ENCODE data around the gene SNURF. TPM values are rescaled to one million over a fixed set of nuclear protein-coding genes. Genes with fewer than 3 reads are reported as not detected.

SNURF gene
- total RNA-seq, 1 donor from 2014 or later = 21.3 TPM

GRCh38 chr15:24944954-24945353 lies 9.8 kb upstream of the SNURF start:
- no peak overlapping the region for H3K27ac ChIP-seq
- TF ChIP-seq, protein P1, sequence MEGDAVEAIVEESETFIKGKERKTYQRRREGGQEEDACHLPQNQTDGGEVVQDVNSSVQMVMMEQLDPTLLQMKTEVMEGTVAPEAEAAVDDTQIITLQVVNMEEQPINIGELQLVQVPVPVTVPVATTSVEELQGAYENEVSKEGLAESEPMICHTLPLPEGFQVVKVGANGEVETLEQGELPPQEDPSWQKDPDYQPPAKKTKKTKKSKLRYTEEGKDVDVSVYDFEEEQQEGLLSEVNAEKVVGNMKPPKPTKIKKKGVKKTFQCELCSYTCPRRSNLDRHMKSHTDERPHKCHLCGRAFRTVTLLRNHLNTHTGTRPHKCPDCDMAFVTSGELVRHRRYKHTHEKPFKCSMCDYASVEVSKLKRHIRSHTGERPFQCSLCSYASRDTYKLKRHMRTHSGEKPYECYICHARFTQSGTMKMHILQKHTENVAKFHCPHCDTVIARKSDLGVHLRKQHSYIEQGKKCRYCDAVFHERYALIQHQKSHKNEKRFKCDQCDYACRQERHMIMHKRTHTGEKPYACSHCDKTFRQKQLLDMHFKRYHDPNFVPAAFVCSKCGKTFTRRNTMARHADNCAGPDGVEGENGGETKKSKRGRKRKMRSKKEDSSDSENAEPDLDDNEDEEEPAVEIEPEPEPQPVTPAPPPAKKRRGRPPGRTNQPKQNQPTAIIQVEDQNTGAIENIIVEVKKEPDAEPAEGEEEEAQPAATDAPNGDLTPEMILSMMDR (IDR thresholded peaks at IDR 0.05) = no peak
- H3K36me3 ChIP-seq = no peaks in the 10 kb centered on the region
- ATAC-seq = no peak
- no peak for DNase-seq
- no peaks in the 10 kb centered on the region for H3K27me3 ChIP-seq (ENCODE audit: low read depth)
- no peaks in the 10 kb centered on the region for H3K9me3 ChIP-seq
- no peak overlapping the region for H3K4me3 ChIP-seq
- intact Hi-C loops (cut with DNase I) = no loop called here
- H3K4me1 ChIP-seq = no peaks in the 10 kb centered on the region

- no peak overlapping the region for H3K27ac ChIP-seq
- no peak for DNase-seq
Measured at GRCh38 chr15:24945711-24946110, 9.1 kb upstream of the SNURF start.

DNA sequence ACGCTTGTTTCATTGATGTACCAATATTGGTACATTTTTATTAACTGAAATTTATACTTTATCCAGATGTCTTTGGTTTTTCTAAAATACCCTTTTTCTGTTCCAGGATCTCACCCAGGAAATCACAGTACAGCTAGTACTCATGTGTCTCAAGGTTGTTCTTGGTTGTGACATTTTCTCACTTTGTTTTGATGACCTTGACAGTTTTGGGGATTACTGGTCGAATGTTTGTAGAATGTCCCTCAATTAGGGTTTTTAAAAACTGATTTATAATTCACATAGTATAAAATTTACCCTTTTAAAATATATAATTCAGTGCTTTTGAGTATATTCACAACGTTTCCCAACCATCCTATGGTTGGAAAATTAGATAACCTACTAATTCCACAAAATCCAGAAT lies 6.3 kb upstream of the SNURF start:
- Histone ChIP-seq H3K27ac (no peak overlapping the region), H3K4me3 (no peak overlapping the region), H3K4me1 (no peaks in the 10 kb centered on the region), H3K9me3 (no peaks in the 10 kb centered on the region), H3K27me3 (ENCODE audit: low read depth) (no peaks in the 10 kb centered on the region), H3K36me3 (no peaks in the 10 kb centered on the region)
- ATAC-seq (no peak), DNase-seq (no peak)
- TF ChIP-seq, protein P1 (IDR thresholded peaks at IDR 0.05) = no peak
- intact Hi-C loops (cut with DNase I) = no loop called here

More at GRCh38 chr15:24945711-24946110, 9.1 kb upstream of the SNURF start:
- Histone ChIP-seq H3K36me3 (no peaks in the 10 kb centered on the region), H3K9me3 (no peaks in the 10 kb centered on the region), H3K4me1 (no peaks in the 10 kb centered on the region), H3K4me3 (no peak overlapping the region), H3K27me3 (ENCODE audit: low read depth) (no peaks in the 10 kb centered on the region)
- TF ChIP-seq, protein P1 (IDR thresholded peaks at IDR 0.05) = no peak
- ATAC-seq = no peak
- intact Hi-C loops (cut with DNase I) = no loop called here

- Histone ChIP-seq H3K9me3 (peaks cover 12% of the 10 kb centered on the region), H3K4me3 (peak overlapping the region; percentile 67), H3K36me3 (no peaks in the 10 kb centered on the region), H3K4me1 (no peaks in the 10 kb centered on the region), H3K27ac (peak overlapping the region; percentile 87), H3K27me3 (ENCODE audit: low read depth) (no peaks in the 10 kb centered on the region)
- intact Hi-C loops (cut with DNase I) = no loop called here
- ATAC-seq (peak; percentile 41 to 54), DNase-seq (peak; percentile 46)
- TF ChIP-seq, protein P1 (IDR thresholded peaks at IDR 0.05) = no peak
Measured at GRCh38 chr15:24955531-24955921, 739 bp downstream of the SNURF start.

- TF ChIP-seq, protein P1 (IDR thresholded peaks at IDR 0.05) = no peak
- Histone ChIP-seq H3K4me1 (no peaks in the 10 kb centered on the region), H3K9me3 (peaks cover 12% of the 10 kb centered on the region), H3K27ac (peak overlapping the region; percentile 87), H3K36me3 (no peaks in the 10 kb centered on the region), H3K4me3 (peak overlapping the region; percentile 67), H3K27me3 (ENCODE audit: low read depth) (no peaks in the 10 kb centered on the region)
- intact Hi-C loops (cut with DNase I) = no loop called here
- DNase-seq (peak; percentile 86), ATAC-seq (peak; percentile 89 to 92)
Measured at GRCh38 chr15:24956111-24956838, 1.5 kb downstream of the SNURF start.
